ENCODE data around the gene RBM47.
"Not testable (repeated sequence)": the region's sequence is repeated elsewhere in the genome, so short reads cannot be mapped to it uniquely, and the experiment has no call there.

RBM47 gene

DNA sequence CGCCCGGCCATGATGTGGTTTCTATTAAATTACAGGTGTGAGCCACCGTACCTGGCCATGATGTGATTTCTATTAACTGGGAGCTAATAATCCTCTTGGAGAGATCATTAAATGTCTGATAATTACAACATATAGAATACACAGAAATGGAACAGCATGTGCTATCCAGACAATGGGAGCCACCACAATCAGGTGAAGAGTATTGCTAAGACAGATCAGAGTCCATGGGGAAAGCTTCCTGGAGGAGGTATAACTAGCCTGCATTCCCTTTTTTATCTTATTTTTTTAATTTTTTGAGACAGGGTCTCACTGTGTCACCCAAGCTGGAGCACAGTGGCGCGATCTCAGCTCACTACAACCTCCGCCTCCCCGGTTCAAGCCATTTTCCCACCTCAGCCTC is 147.7 kb downstream of the RBM47 start:
- DNase-seq, result no peak

DNA sequence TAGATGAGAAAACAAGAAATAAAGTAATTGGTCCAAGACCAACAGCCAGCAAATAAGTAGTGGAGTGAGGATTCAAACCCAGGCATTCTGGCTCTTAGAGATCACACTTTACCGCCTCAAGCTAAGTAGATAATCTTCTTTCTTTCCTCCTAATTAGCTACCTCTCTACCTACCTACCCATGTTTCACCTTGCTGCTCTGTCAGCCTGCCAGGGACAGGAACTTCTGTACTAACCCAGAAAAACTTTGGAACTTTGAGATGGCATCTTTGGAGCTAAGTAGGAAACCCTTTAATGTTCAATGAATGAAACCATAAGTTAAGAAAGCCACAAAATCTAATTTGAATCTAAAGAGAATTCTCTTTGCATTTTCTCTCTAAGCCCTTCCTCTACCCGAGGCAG is 149.4 kb downstream of the RBM47 start:
- no peak for DNase-seq

DNA sequence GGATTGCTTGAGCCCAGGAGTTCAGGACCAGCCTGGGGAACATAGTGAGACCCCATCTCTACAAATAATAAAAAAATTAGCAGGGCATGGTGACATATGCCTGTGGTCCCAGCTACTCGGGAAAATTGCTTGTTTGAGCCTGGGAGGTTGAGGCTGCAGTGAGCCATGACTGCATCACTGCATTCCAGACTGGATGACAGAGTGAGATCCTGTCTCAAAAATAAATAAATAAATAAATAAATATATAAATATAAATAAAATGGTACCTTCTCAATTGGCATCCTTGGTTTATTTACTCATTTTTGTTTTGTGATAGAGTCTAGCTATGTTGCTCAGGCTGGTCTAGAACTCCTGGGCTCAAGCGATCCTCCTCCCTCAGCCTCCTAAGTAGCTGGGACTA is 150.3 kb downstream of the RBM47 start:
- no peak for DNase-seq

DNA sequence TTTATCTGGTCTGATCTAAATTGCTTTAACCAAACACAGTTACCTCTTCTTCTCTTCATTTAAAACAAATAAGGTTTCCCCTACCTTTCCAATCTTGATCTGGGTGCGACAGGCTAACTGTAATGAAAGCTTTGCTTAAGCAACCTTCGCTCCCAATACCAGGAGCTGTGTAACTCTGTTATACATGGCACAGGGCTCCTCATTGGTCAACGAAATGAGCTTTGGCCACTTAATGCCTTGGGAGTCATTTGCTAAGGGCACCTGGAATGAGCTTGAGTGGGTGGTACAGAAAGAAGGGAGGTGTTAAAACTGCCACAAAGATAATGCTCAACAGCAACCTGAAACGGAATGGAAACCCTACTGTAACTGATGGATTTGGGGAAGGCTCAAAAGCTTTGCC is 154.1 kb downstream of the RBM47 start:
- no peak for DNase-seq

DNA sequence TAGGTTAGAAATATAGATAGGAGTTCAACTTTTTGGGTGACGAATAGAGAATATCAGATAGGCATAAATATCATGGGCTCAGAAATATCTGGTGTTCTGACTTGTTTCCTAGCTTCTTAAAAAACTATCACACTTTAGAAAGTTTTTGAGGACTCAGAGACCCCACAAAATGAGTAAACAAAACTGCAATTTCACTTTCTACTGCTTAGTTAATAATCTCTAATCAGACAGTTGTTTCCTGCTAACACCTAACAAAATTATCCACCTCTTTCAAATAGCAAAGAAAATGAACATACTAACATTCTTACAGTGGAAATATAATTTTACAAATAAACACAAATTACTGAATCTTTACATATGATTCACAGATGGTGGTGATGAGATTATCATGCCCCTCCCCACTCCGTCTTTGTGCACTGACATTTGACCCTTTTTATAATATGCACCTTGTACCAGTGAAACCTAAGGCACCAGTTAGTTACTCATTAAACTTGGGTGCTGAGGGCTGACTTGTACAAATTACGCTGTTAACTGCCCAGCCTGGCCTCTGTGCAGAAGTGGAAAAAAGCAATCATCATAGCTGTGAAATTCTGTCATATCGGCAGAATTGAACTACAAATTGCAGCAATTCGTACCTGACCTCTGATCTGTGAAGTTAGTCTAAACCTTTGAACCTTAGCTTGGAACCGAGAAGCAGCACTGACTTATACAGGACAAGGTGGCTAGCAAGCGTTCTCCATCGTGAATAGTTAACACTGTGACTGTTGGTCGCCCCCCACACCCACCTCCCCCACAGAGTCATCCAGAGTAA is 155.9 kb downstream of the RBM47 start:
- no peak for DNase-seq

DNA sequence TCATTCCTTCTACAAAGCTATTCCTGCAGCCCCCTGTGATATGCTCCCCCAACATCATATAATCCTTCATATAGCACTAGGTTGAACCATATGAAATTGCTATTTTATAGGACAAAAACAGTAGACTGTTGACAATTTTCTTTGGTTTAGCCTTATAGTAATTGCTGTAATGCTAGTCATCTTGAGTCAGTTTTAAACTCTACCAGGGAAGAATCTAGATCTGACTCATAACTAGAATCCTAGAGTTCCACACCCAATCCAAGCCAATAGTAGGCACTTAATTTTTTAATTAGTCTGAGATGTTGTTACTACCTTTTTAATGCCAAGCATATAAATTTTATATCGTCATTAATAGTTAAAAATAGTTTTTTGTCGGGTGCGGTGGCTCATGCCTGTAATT is 157.7 kb downstream of the RBM47 start:
- no peak for DNase-seq

DNA sequence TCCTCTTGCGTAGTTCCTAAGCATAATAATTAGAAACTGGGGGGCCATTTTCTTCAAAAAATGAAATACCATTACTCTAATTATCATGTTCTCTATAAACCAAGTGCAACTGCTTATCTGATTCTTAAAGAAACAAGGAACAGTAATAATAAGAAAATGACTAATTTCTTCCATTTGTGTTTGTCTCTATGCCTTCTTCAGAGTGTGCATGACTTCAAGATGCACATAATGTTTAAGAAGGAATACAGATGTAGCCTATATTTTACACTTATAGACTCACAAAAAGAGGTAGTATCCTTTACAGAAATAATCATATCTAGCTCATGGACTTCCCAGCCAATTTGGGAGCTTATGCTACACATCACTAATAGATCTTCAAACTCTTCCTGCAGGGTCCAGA is 162.9 kb downstream of the RBM47 start:
- no peak for DNase-seq

DNA sequence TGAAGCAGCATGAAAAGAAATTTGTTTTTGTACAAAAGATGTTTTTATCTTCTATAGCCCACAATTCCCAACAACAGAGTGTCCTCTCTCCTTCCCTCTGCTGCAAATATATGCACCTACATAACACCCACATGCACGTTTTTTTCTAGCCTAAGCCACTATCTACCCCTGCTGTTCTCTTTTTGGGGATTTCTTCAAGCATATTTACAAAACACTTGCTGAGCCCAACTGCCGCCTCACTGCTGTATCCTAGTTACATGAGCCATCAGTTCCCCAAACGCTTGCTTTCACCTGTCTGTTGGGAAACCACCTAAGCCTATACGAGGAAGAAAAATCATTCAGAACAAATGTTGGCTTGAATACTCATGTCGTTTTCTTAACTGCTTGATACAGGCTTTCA is 167.3 kb downstream of the RBM47 start:
- DNase-seq, result no peak

DNA sequence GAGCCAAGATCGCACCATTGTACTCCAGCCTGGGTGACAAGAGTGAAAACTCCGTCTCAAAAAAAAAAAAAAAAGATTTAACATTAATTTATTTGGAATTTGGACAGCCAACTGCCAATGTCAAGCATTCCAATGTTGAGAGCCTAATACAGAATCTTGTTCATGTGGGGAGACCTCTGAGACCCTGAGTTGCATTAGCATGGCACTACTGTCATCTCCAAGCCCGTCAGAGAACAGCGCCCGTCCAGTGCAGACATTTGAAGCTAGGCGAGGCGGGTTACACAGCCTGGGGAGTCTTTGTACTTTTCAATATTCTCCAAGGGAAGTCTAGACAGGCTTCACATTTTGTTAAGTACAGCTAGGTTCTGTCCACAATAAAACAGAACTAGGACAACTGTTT is 167.8 kb downstream of the RBM47 start:
- no peak for DNase-seq

DNA sequence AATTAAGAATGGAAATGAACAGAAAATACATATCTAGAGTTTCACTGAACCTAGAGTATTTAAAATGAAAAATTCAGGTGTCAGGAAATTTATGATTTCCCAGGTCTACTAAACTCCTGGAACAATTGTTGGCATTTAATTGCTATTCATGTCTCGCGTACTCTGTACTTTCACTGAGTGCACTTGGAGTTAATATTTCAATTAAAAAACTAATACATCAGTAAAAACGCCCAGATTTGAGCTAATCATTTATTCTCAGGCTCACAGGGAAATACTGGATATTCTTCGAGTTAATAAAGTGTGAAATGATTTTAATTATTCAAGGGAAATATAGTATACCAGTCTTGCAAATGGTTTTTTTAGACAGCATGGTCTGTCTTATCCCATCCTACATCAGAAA is 168.6 kb downstream of the RBM47 start:
- DNase-seq, result no peak

DNA sequence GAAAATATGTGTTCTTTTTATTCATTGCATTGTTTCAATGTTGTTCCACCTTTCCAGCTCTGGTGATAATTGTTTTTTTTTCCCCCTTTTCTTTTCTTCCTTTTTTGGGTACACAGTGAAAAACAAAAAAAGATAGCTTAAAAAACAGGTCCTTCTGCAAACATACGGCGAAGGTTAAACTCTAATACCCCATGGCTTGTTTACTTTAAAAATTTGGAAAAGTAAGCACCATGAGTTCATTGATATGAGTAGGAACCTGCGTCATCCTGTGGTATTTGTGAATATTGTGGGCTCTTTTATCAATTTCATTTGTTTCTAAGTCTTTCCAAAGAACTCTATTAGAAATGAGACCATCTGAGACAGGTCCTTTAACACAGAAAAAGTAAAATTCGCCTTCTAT is 171.0 kb downstream of the RBM47 start:
- no peak for DNase-seq

DNA sequence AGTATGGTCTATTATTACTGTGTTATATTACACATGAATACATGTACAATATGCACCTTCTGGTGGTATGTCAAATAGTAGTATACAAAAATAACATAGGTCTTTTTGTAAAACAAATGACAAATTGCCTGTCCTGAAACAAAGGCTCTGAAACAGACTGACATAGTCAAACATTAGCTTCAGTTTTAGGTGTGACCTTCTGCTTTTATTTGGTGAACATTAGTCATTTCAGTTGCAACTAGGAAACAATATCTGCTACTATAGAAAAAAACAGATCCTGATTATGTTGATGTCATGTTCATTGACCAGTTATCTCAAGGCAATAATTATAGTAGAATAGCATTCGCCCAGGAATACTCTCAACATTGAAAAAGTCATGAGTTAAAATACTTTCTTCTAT is 171.6 kb downstream of the RBM47 start:
- DNase-seq, result no peak

DNA sequence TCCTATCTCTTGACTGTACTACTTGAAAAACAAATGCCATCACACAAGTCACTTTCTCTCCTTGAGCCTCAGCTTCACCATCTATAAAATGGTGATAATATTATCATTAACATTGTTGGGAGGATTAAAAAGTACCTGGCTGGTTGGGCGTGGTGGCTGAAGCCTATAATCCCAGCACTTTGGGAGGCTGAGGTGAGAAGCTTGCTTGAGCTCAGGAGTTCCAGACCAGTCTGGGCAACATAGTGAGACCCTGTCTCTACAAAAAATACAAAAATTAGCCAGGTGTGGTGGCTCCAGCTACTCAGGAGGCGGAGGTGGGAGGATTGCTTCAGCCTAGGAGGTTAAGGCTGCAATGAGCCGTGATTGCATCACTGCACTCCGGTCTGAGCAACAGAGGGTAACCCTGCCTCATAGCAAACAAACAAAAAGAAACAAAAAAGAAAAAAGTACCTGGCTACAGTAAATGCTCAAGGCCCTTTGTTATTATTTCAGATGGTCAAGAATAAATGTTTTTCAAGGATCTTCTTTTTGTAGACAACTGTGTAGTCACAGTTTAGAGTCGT is 174.2 kb downstream of the RBM47 start:
- no peak for DNase-seq

DNA sequence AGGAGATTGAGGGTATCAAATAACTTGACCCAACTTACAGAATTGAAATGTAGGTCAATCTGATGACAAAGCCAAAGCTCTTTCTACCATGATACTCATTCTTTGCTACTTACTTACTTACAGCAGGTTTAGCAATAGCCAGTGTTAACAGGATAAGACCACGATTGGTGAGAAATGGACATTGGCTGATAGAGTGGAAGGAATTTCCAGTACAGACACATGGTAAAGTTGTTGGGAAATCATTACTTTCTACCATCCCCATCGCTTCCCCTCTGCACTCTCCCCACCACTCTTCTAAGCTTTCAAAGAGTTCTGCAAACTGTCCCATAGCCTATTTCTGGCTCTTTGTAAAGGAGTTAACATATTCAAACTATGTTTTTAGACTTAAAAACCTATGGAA is 174.8 kb downstream of the RBM47 start:
- no peak for DNase-seq

DNA sequence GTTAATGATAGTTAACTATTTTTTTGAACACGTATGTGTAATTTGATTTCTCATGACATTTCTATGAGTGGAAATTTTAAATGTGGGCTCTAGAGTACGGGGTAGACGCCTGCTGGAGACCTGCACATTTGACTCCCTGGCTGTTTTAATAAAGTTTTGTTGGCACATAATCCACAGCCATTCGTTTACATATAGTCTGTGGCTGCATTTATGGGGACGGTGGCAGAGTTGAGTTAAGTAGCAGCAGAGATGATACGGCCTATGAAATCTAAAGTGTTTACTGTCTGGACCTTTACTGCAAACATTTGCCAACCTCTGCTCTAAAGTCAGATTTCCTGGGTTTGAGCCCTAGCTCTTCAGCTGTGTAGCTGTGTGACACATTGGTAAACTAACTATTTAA is 175.8 kb downstream of the RBM47 start:
- DNase-seq, result no peak

DNA sequence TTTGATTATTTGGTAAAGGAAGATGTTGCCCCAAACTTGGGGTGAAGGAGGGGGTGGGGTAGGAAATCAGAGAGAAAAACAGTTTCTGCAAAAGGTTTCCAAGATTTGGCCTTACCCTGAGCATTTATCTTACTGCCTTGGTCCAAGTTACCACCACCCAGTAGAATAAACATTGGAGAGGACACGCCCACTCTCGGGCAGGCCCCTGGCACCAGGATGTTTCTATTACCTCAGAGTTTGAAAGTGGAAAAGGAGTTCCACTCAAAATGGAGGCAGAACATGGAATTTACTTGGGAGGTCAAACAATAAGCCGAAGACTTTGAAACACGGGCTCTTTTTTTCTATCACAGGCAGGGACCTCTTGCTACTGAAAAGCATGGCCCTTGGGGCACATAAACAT is 180.8 kb downstream of the RBM47 start:
- no peak for DNase-seq

DNA sequence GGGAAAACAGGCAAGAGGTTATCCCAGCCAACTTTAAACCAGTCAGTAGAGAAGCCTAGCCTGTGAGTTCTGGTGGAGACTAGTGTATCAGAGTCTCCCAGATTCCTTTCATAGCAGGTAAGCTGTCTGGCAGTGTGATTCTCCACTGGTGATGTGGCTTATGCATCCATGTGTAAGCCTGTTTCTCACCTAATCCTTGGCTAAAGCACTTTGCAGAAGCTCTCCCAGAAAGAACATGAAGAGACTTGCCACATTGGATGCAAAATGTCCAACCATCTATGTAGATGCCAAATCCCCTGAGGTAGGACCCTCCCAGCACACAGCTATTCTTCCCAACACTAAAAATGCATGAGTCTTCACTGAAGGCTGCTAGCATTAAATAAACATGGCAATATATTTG is 182.8 kb downstream of the RBM47 start:
- no peak for DNase-seq

DNA sequence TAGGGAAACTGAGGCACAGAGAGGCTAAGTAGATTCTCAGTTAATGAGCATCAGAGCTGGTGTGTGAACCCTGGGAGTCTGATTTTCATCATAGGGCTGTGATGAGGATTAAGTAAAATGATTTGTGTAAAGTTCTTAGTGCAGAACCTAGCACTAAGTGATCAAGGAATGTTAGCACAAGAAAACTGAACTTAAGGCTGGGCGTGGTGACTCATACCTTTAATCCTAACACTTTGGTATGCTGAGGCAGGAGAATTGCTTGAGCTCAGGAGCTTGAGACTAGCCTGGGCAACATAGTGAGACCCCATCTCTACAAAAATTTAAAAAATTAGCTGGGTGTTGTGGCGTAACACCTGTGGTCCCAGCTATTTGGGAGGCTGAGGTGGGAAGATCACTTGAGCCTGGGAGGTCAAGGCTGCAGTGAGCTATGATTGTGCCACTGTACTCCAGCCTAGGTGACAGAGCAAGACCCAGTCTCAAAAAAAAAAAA is 183.4 kb downstream of the RBM47 start:
- not testable (repeated sequence) for DNase-seq

DNA sequence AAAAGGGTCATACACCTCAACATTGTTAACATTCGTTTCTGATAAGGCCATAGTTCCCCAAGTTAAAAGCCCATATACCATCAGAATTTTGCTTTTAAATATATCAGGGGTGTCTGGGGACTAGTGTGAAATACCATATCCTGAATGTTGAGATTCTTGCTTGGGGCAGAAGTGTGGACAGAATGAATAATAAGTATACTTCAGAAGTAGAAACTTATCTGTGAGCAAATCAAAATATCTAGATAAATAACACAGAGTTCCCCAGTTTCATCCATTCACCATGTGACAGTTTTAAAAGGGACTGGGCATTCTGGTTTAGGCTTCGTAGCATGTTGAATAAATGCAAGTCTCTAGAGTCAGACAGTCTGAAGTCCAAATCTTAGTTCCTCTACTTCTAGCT is 184.0 kb downstream of the RBM47 start:
- DNase-seq, result no peak

DNA sequence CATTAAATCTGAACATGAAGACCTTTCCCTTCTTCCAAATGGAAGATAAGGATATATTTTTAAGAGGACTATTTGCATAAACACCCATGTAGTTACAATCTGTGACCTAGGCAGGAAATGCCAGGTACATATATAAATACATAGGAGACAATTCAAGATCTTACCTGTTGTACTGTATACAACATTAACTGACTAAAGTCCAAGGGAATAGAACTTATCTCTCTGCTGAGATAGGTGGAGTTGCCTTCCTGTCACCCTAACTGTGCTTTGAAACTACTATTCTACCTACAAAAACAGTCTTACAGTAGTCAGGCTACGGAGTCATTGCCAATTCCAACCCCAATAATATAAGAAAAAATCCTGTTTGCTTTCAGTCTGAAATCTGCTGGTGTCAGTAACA is 188.2 kb downstream of the RBM47 start:
- DNase-seq, result no peak

DNA sequence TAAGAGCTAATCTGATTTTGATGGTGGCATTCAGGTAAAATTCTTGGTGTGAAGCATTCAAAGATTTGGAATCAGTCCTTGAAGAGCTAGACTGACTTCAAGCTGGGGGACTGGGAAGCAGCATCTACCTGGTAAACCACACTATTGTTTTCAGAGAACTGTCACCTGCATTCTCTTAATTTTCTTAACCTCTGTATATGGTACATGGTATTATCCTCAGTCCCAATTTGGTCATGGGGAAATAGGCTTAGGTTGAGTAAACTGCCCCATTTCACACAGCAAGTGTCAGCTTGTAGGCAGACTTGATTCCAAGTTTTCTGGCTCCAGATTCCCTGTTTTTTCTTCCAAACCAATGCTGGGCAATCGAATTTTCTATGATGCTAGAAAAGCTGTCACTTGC is 190.1 kb downstream of the RBM47 start:
- DNase-seq, result no peak

DNA sequence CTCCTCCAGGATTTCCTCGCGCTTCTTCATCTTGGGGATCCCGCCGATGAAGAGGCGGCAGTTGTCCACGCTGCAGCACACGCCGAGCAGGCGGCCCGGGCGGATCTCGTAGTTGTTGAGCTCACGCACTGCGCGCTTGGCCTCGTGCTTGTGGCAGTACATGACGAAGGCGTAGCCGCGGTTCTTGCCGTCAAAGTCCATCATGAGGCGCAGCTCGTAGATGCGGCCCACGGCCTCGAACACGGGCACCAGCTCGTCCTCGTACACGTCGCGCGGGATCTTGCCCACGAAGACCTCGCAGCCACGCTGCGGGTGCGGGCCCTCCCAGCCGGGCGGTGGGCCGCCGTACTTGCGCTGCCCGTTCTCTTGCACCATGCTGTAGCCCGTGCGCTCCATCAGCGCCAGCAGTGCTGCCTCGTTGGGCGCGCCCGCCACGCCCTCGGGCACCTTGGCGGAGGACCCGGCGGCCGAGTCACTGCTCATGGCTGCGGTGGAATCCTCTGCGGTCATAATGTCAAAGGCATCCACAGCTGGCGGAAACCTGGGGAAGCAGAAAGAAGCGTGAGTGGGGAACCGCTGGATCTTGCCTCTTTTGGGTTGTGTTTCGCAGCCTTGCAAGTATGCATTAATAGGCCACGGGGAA is 191.2 kb downstream of the RBM47 start:
- no peak for DNase-seq

DNA sequence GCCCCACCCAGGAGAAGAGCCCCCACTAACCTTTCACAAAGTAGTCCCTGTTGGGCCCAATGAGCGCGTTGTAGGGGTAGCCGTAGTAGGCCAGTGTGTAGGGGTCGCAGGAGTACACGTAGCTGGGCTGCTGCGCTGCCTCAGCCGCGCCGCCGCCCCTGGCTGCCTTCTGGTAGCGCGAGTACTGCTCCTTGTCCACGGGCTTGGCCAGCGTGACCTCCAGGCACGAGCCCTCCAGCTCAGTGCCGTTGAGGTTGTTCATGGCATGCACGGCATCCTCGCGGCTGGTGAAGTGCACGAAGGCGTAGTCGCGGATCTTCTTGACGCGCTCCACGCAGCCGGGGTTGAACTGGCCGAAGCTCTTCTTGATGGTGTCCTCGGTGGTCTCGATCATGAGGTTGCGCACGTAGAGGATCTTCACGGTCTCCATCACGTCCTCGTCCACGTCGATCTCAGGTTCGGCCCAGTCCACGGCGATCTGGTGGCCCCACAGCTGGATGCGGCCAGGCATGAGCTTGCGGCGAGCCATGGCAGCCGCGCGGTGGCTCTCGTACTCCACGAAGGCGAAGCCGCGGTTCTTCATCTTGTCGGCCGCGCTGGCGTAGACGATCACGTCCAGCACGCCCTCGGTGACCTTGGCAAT is 191.8 kb downstream of the RBM47 start:
- no peak for DNase-seq

DNA sequence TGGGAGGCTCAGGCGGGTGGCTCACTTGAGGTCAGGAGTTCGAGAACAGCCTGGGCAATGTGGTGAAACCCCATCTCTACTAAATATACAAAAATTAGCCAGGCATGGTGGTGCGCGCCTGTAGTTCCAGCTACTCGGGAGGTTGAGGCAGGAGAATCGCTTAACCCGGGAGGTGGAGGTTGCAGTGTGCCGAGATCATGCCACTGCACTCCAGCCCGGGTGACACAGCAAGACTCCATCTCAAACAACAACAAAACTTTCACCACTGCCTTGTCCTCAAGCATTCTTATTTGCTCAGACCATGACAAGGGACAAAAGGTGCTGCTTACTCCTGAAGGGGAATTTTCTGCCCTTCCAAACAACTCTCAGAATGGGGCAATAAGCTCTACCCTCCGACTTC is 194.4 kb downstream of the RBM47 start:
- not testable (repeated sequence) for DNase-seq
